ENCODE measurements around the gene VAMP1.

DNA sequence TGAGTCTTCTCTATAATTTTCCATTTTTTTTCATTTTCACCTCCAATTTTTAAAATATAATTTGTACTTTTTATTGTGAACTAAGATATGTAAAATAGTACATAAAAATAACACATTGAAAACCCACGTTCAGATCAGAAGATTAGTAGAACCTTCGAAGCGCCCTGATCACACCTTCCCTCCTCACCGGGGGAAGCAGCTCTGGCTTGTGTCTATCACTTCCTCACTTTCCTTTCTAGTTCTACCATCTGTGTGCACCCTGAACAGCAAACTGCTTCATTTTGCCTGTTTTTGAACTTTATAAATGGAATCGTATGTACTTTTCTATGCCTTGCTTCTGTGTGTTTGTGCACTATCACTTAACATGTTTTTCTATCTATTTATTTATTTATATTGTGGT, 37.5 kb downstream of the VAMP1 start:
- TF ChIP-seq CAMTA2 (CRISPR knock-in tag; conservative IDR thresholded peaks at IDR 0.05) (no peak), YY1 (IDR thresholded peaks at IDR 0.05; ENCODE audit: borderline replicate concordance in 1 of 3, control insufficient read depth in 1 of 3, extremely low read depth in 1 of 3, insufficient read depth in 3 of 3, insufficient read length in 1 of 3, insufficient replicate concordance in 2 of 3, low read depth in 1 of 3, low read length in 2 of 3) (no peak), ZNF717 (CRISPR knock-in tag; IDR thresholded peaks at IDR 0.05) (no peak), ZNF77 (CRISPR knock-in tag; IDR thresholded peaks at IDR 0.05) (no peak), PRPF4 (IDR thresholded peaks at IDR 0.05; ENCODE audit: insufficient read depth, low read depth, low read length, poor library complexity, severe bottlenecking) (no peak), ZNF274 (IDR thresholded peaks at IDR 0.05; ENCODE audit: borderline replicate concordance, low read depth, low read length) (no peak), LARP7 (IDR thresholded peaks at IDR 0.05) (no peak), FIP1L1 (IDR thresholded peaks at IDR 0.05; ENCODE audit: low read depth, low read length, poor library complexity, severe bottlenecking) (no peak), HDAC6 (IDR thresholded peaks at IDR 0.05; ENCODE audit: low read depth, low read length) (no peak)
- TF ChIP-seq, protein P1, sequence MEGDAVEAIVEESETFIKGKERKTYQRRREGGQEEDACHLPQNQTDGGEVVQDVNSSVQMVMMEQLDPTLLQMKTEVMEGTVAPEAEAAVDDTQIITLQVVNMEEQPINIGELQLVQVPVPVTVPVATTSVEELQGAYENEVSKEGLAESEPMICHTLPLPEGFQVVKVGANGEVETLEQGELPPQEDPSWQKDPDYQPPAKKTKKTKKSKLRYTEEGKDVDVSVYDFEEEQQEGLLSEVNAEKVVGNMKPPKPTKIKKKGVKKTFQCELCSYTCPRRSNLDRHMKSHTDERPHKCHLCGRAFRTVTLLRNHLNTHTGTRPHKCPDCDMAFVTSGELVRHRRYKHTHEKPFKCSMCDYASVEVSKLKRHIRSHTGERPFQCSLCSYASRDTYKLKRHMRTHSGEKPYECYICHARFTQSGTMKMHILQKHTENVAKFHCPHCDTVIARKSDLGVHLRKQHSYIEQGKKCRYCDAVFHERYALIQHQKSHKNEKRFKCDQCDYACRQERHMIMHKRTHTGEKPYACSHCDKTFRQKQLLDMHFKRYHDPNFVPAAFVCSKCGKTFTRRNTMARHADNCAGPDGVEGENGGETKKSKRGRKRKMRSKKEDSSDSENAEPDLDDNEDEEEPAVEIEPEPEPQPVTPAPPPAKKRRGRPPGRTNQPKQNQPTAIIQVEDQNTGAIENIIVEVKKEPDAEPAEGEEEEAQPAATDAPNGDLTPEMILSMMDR (IDR thresholded peaks at IDR 0.05 in 2 of 3, conservative IDR thresholded peaks at IDR 0.05 in 1 of 3; ENCODE audit: insufficient read depth in 2 of 3, low read depth in 1 of 3, low read length in 3 of 3): no peak
- TF ChIP-seq, protein P2, sequence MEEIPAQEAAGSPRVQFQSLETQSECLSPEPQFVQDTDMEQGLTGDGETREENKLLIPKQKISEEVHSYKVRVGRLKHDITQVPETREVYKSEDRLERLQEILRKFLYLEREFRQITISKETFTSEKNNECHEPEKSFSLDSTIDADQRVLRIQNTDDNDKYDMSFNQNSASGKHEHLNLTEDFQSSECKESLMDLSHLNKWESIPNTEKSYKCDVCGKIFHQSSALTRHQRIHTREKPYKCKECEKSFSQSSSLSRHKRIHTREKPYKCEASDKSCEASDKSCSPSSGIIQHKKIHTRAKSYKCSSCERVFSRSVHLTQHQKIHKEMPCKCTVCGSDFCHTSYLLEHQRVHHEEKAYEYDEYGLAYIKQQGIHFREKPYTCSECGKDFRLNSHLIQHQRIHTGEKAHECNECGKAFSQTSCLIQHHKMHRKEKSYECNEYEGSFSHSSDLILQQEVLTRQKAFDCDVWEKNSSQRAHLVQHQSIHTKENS (CRISPR knock-in tag; IDR thresholded peaks at IDR 0.05): no peak
